ENCODE measurements around the gene BRD1.

BRD1 gene

DNA sequence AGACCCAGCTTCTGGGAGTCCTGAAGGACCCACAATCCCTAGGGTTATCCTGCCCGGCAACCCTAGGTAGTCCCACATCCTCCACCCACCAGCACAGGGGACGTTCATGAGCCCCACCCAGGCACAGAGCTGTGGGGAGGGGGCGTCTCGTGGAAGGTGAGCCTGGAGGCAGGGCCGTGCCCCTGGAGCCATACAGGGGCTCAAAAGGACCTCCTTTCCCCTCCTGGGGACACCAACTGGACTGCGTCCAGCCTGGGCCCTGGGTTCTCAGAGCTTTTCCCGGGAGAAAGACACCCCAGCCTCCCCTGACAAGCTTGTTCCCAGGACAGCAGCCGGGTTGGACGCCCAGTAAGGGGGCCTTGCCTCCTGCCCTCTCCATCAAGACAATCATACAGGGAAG lies 78.4 kb downstream of the BRD1 start:
- no peak for DNase-seq

GRCh38 chr22:49748514-49748913 lies 79.2 kb downstream of the BRD1 start:
- DNase-seq: no peak

DNA sequence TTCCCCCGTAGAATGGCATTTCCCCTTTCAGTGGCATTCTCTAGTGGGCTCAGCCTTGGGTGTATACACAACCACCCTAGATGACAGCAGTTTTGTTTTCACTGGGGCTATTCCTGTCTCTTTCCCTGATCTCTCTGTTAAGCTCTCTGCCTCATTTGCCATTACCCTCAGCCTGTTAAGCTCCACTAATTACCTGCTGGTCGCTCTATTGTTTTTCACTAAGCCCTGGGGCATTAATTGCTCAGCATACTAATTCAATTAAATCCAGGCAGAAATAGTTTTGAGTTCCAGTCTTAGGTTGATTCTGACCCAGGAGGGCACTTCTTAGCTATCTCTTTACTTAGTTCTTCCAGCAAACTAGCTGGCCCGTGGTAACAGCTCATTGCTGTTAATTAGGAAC lies 80.0 kb downstream of the BRD1 start:
- DNase-seq: no peak

DNA sequence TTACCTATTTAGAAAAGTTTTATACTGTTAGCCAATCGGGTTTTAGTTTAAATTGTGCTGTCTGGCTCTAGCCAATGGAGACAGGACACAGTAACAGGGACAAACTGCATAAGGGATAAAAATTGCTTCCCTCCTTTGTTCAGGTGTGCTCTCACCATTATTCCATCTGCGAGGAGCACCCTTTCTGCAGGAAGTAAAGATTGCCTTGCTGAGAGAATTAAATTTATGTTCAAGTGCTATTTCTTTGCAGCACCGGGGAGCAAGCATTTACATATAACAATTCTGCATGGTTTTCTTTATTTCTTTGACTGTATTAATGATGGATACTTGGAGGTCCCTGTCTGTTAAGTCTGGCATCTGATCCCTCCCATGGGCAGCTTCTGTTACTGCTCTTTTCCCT lies 80.5 kb downstream of the BRD1 start:
- no peak for DNase-seq

GRCh38 chr22:49746065-49746464 lies 81.6 kb downstream of the BRD1 start:
- no peak for DNase-seq

DNA sequence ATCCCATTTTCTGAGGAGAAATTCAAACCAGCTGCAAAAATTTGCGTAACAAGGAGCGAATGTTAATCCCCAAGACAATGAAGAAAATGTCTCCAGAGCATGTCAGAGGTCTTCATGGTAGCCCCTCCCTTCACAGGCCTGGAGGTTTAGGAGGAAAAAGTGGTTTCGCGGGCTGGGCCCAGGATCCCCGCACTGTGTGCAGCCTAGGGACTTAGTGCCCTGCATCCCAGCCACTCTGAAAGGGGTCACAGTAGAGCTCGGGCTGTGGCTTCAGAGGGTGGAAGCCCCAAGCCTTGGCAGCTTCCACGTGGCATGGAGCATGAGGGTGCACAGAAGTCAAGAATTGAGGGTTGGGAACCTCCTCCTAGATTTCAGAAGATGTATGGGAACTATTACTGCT lies 87.4 kb downstream of the BRD1 start:
- no peak for DNase-seq

DNA sequence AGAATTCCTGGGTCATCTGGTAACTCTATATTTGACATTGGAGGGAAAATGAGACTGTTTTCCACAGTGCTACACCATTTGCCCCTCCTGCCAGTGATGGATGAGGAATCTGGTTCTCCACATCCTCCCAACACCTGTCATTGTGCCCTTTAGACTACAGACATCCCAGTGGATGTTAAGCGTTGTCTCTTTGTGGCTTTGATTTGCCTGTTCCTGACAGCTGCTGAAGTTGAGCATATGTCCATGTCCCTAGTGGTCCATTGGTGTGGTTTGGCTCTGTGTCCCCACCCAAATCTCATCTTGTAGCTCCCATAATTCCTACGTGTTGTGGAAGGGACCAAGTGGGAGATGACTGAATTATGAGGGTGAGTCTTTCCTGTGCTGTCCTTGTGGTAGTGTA lies 88.5 kb downstream of the BRD1 start:
- DNase-seq: no peak

DNA sequence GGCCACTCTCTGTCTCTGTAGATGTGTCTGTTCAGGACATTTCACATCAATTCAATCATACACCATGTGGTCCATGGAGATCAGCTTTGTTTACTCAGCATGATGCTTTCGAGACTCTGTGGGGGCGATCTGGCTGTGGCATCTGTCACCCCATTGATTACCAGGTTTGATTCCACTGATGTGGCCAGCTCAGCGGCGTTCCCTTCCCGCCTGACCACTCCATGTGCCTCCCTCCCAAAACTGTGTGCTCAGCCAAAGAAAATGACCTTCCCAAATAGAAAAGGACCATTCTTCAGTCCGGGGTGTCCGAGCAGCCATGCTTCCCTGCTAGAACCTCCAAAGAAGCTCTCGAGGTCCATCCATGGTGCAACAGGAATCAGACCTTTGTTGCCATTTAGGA lies 89.1 kb downstream of the BRD1 start:
- no peak for DNase-seq

DNA sequence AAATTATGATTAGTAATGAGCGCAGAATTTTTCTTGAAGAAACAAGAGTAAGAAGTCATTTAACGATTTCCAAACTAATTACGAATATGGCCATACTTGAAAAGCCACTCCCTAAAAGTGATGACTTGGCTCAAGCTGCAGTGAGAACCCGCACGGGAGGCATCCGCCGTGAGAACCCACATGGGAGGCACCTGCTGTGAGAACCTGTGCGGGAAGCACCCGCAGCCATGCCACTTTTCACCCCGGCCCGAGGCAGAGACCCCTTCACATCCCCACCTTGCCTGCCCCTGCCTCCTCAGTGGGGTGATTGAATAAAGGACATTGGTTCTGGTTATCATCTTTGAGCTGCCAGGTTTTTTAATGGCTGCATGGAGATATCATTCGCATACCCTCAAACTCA lies 89.7 kb downstream of the BRD1 start:
- DNase-seq: no peak

- no peak for DNase-seq
Observed at GRCh38 chr22:49737101-49737551, 90.5 kb downstream of the BRD1 start.

GRCh38 chr22:49736538-49736937 lies 91.1 kb downstream of the BRD1 start:
- DNase-seq: no peak

- no peak for DNase-seq
Observed at GRCh38 chr22:49735901-49736421, 91.7 kb downstream of the BRD1 start.

DNA sequence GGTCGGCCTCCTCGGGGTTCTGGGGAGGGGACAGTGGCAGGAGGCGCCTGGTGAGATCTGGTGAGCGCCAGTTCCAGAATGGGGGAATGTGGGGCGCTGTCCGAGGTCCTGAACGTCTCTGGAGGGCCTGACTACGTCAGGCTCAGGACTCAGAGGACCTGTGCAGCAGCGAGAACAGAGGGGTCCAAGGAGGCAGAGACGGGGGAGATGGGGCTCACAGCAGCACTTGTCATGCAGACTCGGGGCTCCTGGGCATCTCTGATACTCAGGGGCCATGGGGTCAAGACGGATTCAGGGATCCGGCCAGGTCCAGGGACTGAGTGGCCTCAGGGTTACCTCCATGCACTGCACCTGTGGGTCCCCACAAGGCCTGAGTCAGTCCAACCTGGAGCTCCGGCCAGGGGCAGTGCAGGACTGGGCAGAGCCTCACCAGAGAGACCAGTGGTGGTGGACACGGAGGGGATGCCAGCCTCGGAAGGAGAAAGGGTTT lies 92.2 kb downstream of the BRD1 start:
- no peak for DNase-seq

DNA sequence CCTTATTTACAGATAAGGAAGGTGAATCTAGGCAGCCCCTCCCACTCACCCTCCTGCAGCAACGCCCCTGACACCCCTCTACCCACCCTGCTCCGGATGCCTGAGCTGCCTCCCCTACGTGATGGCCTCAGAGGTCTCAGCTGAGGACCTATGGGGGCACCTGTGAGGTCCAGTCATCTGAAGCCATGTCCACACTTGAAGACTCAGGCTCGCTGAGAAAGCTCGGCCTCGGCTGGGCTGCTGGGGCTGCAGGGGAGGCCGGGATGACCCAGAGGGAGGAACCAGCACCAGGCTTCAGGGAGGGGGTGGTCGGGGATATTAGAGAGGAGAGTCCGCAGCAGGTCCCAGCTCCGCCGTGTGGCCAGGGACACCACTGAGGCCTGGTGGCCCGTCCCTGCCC lies 92.8 kb downstream of the BRD1 start:
- DNase-seq: no peak

- no peak for DNase-seq
Observed at GRCh38 chr22:49734390-49734789, 93.3 kb downstream of the BRD1 start.

DNA sequence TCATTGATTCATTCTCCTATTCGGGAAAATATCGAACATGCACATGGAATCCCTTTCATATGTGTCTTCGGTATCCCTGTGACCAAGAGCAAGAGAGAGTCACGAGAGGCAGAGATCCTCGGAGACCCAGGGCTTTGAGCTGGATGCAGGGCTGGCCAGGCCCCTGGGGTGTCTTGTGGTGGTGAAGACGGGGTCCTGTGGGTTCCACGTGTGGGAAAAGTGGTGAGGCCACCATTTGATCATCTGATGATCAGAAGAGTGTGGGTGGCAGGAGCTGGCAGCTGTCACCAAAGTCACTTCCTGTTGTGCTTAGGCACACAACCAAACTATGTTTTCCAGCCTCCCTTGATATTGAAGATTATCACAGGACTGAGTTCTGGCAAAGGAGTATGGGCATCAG lies 94.0 kb downstream of the BRD1 start:
- no peak for DNase-seq

- DNase-seq: no peak
Observed at GRCh38 chr22:49730656-49731055, 97.0 kb downstream of the BRD1 start.

GRCh38 chr22:49728570-49729271 lies 99.0 kb downstream of the BRD1 start:
- no peak for DNase-seq

DNA sequence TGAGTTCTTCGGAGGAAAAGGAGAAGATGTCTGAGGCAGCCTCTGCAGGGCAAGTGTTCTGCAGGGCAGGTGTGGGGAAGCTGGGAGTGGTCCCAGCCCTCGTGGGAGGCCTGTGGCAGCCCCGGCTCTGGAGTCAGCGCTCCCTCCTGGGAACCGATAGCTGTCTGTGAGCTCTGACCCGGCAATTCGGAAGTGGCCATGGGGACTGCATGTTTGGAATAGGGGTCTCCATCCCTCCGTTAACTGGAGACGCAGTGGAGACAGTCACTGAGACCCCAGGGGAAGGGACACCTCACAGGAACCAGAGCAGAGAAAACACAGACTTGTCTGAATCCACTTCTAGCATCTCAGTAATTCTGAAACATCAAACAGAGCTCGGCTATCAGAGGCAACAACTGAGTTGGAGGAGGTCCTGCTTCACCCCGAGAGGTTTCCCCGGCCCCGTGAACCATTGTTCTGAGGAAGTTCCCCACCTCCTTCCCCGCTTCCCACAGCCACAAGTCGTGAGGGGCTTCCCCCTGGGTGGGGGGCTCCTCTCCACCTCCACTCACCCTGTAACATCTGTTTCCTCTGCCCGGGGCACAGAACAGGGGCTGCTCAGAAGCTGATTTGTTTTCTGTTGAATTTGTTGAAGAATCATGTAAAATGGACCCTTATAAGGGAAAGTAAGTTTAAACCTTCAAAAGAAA lies 99.6 kb downstream of the BRD1 start:
- no peak for DNase-seq

DNA sequence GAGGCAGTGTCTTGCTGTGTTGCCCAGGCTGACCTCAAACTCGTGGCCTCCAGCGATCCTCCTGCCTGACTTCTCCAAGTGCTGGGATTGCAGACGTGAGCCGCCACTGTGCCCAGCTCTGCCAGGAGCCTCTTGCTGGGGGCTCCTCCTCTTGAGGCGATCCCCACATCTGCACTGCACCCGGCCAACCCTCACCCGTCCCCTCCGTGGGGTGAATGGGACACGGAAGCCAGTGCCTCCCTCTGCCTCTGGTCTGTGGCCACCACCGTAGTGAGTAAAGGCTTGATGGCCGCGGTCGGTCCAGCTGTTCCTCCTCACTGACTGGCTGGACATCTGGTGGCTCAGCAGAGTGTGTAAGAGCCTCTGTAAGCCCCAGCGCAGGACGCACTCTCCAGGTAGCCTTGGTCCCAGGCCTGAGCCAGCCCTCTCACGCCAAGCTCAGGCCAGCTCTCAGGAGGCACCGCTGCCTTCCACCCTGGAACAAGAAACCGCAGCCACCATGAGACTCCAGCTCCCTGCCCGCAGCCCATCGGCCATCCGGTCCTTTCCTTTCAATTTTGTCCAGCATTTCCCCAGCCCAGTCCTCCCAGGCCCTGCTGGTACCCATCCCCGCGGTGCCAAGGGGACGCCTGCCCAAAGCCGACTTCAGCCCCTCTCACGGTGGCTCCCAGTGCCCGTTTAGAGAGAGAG lies 100.3 kb downstream of the BRD1 start:
- no peak for DNase-seq

- no peak for DNase-seq
Observed at GRCh38 chr22:49726701-49727101, 101.0 kb downstream of the BRD1 start.

GRCh38 chr22:49726022-49726681 lies 101.5 kb downstream of the BRD1 start:
- no peak for DNase-seq

DNA sequence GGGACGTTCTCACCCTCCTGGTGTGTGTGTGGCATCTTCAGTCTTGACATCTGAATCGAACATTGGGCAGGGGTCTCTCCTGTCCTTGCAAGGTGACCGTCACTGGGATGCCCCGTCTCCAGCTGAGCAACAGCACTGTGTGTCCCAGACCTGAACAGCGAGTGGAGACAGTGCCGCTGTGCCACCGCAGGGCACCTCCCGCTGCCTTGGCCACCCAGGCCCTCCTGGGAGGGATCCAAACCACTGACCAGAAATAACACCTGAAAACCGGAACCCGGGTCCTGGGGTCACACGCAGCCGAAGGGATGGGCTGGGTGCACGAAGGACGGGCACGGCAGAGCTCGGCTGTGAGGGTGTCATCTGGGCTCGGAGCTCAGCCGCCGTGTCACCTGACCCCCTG lies 102.2 kb downstream of the BRD1 start:
- no peak for DNase-seq

All from activated CD4-positive, alpha-beta T cell treated with anti-CD3 and anti-CD28 coated beads, Interleukin-10, Interleukin-2, amounts not matched to agents 100 ng/mL and 50 ng/mL, durations not matched to agents 16 hours and 8 hours (primary cell).